Colonic mucosa (tissue), 4 donors: ENCODE data around the gene SUCLG2. TPM values are rescaled to one million over a fixed set of nuclear protein-coding genes. Genes with fewer than 3 reads are reported as not detected.
A peak's percentile ranks its signal among the peaks of the same experiment; 100 is the strongest.

Experiments
- DNase-seq: peaks from one replicate; pipeline ENCODE4 v3.0.0-alpha.2; 2020
- H3K27ac ChIP-seq: fragments of 200-600 bp; one replicate; pipeline ENCODE4 v1.8.0; 2021
- H3K27me3 ChIP-seq: fragments of 200-600 bp; one replicate; pipeline ENCODE4 v1.8.0; 2021
- H3K36me3 ChIP-seq: fragments of 200-600 bp; one replicate; pipeline ENCODE4 v1.8.0; 2021
- H3K4me1 ChIP-seq: fragments of 200-600 bp; one replicate; pipeline ENCODE4 v1.8.0; 2021; ENCODE audit warnings: mild to moderate bottlenecking
- H3K4me3 ChIP-seq: fragments of 200-600 bp; one replicate; pipeline ENCODE4 v1.8.0; 2021
- H3K9ac ChIP-seq, 2 donors: one replicate each; pipeline ENCODE4 v1.7.0; 2013; ENCODE audit warnings: control low read depth in 2 of 2, low read depth in 2 of 2, low read length in 2 of 2
- H3K9me3 ChIP-seq: fragments of 200-600 bp; one replicate; pipeline ENCODE4 v1.8.0; 2021
- CTCF ChIP-seq: fragments of 200-600 bp; IDR thresholded peaks from one replicate; pipeline ENCODE4 v1.8.0; 2022; ENCODE audit warnings: antibody characterized with exemption, mild to moderate bottlenecking
- intact Hi-C: fragments of 100-400 bp; cut with DNase I; formaldehyde crosslinking; loops from one replicate; pipeline ENCODE4 v1.14.1; 2022
- total RNA-seq, 2 donors: library from RNA; stranded (reverse); fragmentation: NEBNext Ultra II Directional in 1 of 2; extraction: Animal tissue kit (Norgen Biotek cat#: 25700) in 1 of 2; gene quantifications; one replicate each; pipeline ENCODE4 v1.2.1, GENCODE V29; 2021
- donor health status: healthy.
- donor health status: DM: no; HTN: no; CAD: no.
- donor health status: DM: no; HTN: no; CAD: no.

Gene SUCLG2
- total RNA-seq, 2 donors from 2014 or later, result 114 to 219 TPM

- H3K27me3 ChIP-seq, result no peaks in the 10 kb centered on the region
- no peaks in the 10 kb centered on the region for H3K36me3 ChIP-seq
- H3K4me3 ChIP-seq, result no peak overlapping the region
- peak overlapping the region; percentile 40 for H3K27ac ChIP-seq
- TF ChIP-seq CTCF, result no peak
- H3K9me3 ChIP-seq, result no peaks in the 10 kb centered on the region
- peaks cover 19% of the 10 kb centered on the region for H3K4me1 ChIP-seq
- H3K9ac ChIP-seq, result no peak overlapping the region
- intact Hi-C loops, result no loop called here
- no peak for DNase-seq
Measured at GRCh38 chr3:67646586-67647234, 7.7 kb downstream of the SUCLG2 start.

- Histone ChIP-seq H3K9me3 (no peaks in the 10 kb centered on the region), H3K27me3 (no peaks in the 10 kb centered on the region), H3K9ac (no peak overlapping the region), H3K36me3 (no peaks in the 10 kb centered on the region), H3K27ac (no peak overlapping the region), H3K4me3 (no peak overlapping the region), H3K4me1 (peaks cover 19% of the 10 kb centered on the region)
- no peak for DNase-seq
- TF ChIP-seq CTCF, result no peak
- intact Hi-C loops, result no loop called here
Measured at GRCh38 chr3:67644827-67645226, 9.6 kb downstream of the SUCLG2 start.

GRCh38 chr3:67642734-67643133 is 11.7 kb downstream of the SUCLG2 start:
- peaks cover 12% of the 10 kb centered on the region for H3K4me1 ChIP-seq
- H3K9ac ChIP-seq, result no peak overlapping the region
- H3K4me3 ChIP-seq, result no peak overlapping the region
- H3K27me3 ChIP-seq, result no peaks in the 10 kb centered on the region
- TF ChIP-seq CTCF, result no peak
- H3K36me3 ChIP-seq, result no peaks in the 10 kb centered on the region
- no peaks in the 10 kb centered on the region for H3K9me3 ChIP-seq
- H3K27ac ChIP-seq, result no peak overlapping the region
- intact Hi-C loops, result no loop called here
- peak; percentile 63 for DNase-seq

GRCh38 chr3:67642190-67642589 is 12.2 kb downstream of the SUCLG2 start:
- Histone ChIP-seq H3K9ac (no peak overlapping the region), H3K36me3 (no peaks in the 10 kb centered on the region), H3K4me3 (no peak overlapping the region), H3K9me3 (no peaks in the 10 kb centered on the region), H3K27me3 (no peaks in the 10 kb centered on the region), H3K27ac (no peak overlapping the region), H3K4me1 (peaks cover 6% of the 10 kb centered on the region)
- intact Hi-C loops, result no loop called here
- DNase-seq, result no peak
- TF ChIP-seq CTCF, result no peak

- H3K27me3 ChIP-seq, result no peaks in the 10 kb centered on the region
- H3K4me1 ChIP-seq, result peaks cover under 1% of the 10 kb centered on the region
- H3K4me3 ChIP-seq, result no peak overlapping the region
- intact Hi-C loops, result no loop called here
- no peaks in the 10 kb centered on the region for H3K9me3 ChIP-seq
- no peak for TF ChIP-seq CTCF
- H3K36me3 ChIP-seq, result no peaks in the 10 kb centered on the region
- H3K9ac ChIP-seq, result no peak overlapping the region
- H3K27ac ChIP-seq, result no peak overlapping the region
- DNase-seq, result no peak
Measured at GRCh38 chr3:67641451-67641850, 13.0 kb downstream of the SUCLG2 start.
